ENCODE results near the gene FARSA. TPM values are rescaled to one million over a fixed set of nuclear protein-coding genes. Genes with fewer than 3 reads are reported as not detected.

The FARSA gene
- total RNA-seq, 4 donors from 2014 or later: 40.7 to 68.8 (median 62.3) TPM

DNA sequence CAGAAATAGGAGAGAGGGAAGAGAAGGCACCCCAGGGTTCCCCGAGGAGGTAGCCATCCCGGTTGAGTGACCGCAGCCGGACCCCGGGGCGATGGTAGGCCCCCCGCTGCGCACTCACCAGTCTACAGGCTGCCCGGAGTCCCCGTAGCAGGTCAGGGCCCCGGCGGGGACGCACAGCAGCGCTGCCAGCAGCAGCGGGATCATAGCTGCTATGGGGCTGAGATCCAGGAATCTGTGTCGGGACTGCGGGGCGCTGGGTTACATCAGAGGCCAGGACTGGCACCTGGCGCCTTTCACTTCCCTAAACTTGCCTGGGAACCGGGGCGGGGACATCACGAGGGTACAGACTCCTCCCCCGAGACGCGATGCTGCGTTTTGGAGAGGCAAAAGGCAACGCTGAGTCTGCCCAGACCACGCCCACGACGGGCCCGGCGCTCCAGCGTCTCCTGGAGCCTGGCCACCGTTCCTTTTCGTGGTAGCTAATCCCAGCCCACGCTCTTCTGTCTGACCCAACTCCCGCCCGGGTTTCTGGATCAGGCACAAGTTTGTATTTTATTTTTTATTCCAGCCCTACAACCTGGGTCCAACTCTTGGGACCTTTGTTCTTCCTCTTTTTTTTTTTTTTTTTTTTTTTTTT, 52.2 kb downstream of the FARSA start, which contains the start of gene DNASE2:
Gene DNASE2 (minus strand): TSS at position 278 of the 637 bp plus-strand sequence. CDS start 74 bp downstream, at position 204.
- Histone ChIP-seq H3K27me3 (peaks cover 8 to 25% (median 15%) of the 10 kb centered on the region in 3 donors), H3K36me3 (peaks cover 0 to 7% of the 10 kb centered on the region in 2 donors), H3K4me1 (peaks cover 7 to 30% of the 10 kb centered on the region in 2 donors), H3K4me3 (peak within 1 kb of the TSS; percentile 72 to 97 (median 82)), H3K27ac (peak within 1 kb of the TSS; percentile 81 to 98 (median 94)), H3K9me3 (no peaks in the 10 kb centered on the region)
- in situ Hi-C loops (cut with MboI; ENCODE audit: low sequenced_read_pairs in 4 of 4): loop anchor here in 1 of 4 donors (10.0 kb wide), 1 partner anchor 84 kb away; the partner anchor contains the start of gene DAND5
- peak; percentile 94 to 99 for DNase-seq
- intact Hi-C loops (cut with DNase I; ENCODE audit: low total_unique reads): loop anchor here (5.0 kb wide), 1 partner anchor 236 kb away; the partner anchor contains the start of genes NACC1 and TRMT1
- TF ChIP-seq POLR2A (IDR thresholded peaks at IDR 0.05): peak; percentile 63 to 73
- TF ChIP-seq, protein P1, sequence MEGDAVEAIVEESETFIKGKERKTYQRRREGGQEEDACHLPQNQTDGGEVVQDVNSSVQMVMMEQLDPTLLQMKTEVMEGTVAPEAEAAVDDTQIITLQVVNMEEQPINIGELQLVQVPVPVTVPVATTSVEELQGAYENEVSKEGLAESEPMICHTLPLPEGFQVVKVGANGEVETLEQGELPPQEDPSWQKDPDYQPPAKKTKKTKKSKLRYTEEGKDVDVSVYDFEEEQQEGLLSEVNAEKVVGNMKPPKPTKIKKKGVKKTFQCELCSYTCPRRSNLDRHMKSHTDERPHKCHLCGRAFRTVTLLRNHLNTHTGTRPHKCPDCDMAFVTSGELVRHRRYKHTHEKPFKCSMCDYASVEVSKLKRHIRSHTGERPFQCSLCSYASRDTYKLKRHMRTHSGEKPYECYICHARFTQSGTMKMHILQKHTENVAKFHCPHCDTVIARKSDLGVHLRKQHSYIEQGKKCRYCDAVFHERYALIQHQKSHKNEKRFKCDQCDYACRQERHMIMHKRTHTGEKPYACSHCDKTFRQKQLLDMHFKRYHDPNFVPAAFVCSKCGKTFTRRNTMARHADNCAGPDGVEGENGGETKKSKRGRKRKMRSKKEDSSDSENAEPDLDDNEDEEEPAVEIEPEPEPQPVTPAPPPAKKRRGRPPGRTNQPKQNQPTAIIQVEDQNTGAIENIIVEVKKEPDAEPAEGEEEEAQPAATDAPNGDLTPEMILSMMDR (IDR thresholded peaks at IDR 0.05 in 4 of 5, conservative IDR thresholded peaks at IDR 0.05 in 1 of 5): no peak
- ATAC-seq: peak; percentile 90 to 95

DNA sequence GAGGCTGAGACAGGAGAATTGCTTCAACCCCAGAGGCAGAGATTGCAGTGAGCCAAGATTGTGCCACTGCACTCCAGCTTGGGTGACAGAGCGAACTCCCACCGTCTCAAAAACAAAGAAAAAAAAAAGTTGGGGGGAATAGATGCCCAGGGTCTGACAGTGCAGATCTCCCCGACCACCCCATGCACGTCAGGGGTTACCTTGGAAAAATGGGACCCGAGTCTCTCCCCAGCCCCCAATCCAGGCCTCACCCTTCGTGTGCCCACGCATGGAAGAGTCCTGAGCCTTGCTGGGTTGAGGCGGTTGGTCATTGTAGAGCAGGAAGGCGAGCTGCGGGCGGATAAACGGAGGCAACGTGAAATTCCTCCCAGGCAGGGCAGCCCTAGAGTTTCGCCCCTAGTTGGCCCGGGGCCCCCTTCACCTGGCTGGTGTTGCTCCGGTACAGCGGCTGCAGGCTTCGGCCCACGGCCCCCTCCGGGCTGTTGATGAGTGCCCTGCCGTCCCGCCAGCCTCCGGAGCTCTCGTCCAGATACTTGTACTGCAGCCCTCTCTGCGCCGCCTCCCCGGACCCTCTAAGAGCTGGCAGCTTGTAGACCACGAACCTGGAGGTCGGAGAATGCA, 52.9 kb downstream of the FARSA start:
- DNase-seq (peak in 1 of 2 donors; percentile 37), ATAC-seq (peak; percentile 25 to 32)
- H3K4me3 ChIP-seq: peak overlapping the region; percentile 72 to 97 (median 82)
- TF ChIP-seq, protein P1 (IDR thresholded peaks at IDR 0.05 in 4 of 5, conservative IDR thresholded peaks at IDR 0.05 in 1 of 5): no peak
- TF ChIP-seq POLR2A (IDR thresholded peaks at IDR 0.05): no peak
- peak overlapping the region; percentile 81 to 98 (median 94) for H3K27ac ChIP-seq
- in situ Hi-C loops (cut with MboI; ENCODE audit: low sequenced_read_pairs in 4 of 4): loop anchor here in 1 of 4 donors (10.0 kb wide), 1 partner anchor 84 kb away; the partner anchor contains the start of gene DAND5
- H3K27me3 ChIP-seq: peaks cover 8 to 19% (median 12%) of the 10 kb centered on the region in 3 donors
- peaks cover 0 to 7% of the 10 kb centered on the region in 2 donors for H3K36me3 ChIP-seq
- no peaks in the 10 kb centered on the region for H3K9me3 ChIP-seq
- peaks cover 7 to 25% of the 10 kb centered on the region in 2 donors for H3K4me1 ChIP-seq
- intact Hi-C loops (cut with DNase I; ENCODE audit: low total_unique reads): loop anchor here (5.0 kb wide), 1 partner anchor 237 kb away; the partner anchor contains the start of genes NACC1 and TRMT1

DNA sequence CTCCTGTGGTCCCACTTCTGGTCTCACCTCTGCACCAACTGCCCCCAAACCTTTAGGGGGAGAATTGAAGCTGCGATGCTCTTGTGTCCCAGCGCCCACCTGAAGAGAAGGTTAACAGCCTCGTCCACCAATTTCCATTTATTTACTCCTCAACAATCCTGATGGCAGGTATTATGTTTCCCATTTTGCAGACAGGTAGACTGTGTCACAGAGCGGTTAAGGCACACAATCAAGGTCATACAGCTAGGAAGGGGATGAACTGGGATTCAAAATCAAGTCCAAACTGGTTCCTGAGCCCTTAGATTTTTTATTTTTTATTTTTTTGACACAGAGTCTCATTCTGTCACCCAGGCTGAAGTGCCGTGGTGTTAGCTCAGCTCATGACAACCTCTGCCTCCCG, 58.4 kb downstream of the FARSA start:
- in situ Hi-C loops (cut with MboI; ENCODE audit: low sequenced_read_pairs in 4 of 4) (no loop called here), intact Hi-C loops (cut with DNase I; ENCODE audit: low total_unique reads) (no loop called here)
- no peak for ATAC-seq

DNA sequence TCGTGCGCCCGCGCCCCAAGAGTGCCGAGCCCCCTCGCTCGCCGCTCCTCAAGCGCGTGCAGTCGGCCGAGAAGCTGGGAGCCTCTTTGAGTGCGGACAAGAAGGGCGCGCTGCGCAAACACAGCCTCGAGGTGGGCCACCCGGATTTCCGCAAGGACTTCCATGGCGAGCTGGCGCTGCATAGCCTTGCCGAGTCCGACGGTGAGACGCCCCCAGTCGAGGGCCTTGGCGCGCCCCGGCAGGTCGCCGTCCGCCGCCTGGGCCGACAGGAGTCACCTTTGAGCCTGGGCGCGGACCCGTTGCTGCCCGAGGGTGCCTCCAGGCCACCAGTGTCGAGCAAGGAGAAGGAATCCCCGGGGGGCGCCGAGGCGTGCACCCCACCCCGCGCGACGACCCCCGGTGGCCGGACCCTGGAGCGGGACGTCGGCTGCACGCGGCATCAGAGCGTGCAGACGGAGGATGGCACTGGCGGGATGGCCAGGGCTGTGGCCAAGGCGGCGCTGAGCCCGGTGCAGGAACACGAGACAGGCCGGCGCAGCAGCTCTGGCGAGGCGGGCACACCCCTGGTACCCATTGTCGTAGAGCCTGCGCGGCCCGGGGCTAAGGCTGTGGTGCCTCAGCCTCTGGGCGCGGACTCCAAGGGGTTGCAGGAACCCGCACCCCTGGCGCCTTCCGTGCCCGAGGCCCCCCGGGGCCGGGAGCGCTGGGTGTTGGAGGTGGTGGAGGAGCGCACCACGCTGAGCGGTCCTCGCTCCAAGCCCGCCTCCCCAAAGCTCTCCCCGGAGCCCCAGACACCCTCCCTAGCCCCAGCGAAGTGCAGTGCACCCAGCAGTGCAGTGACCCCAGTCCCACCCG, 59.4 kb downstream of the FARSA start:
- DNase-seq (no peak), ATAC-seq (no peak)
- TF ChIP-seq, protein P1 (IDR thresholded peaks at IDR 0.05 in 4 of 5, conservative IDR thresholded peaks at IDR 0.05 in 1 of 5): no peak
- intact Hi-C loops (cut with DNase I; ENCODE audit: low total_unique reads): no loop called here
- Histone ChIP-seq H3K27me3 (peaks cover 0 to 4% (median 0%) of the 10 kb centered on the region in 3 donors), H3K4me3 (no peak overlapping the region), H3K9me3 (no peaks in the 10 kb centered on the region), H3K4me1 (no peaks in the 10 kb centered on the region), H3K36me3 (peaks cover 0 to 7% of the 10 kb centered on the region in 2 donors), H3K27ac (no peak overlapping the region)
- in situ Hi-C loops (cut with MboI; ENCODE audit: low sequenced_read_pairs in 4 of 4): no loop called here

More for the DNA sequence above, 58.4 kb downstream of the FARSA start:
- peaks cover 0 to 4% (median 0%) of the 10 kb centered on the region in 3 donors for H3K27me3 ChIP-seq
- H3K36me3 ChIP-seq: peaks cover 0 to 7% of the 10 kb centered on the region in 2 donors
- no peak overlapping the region for H3K4me3 ChIP-seq
- DNase-seq: no peak
- no peaks in the 10 kb centered on the region for H3K9me3 ChIP-seq
- no peaks in the 10 kb centered on the region for H3K4me1 ChIP-seq
- TF ChIP-seq POLR2A (IDR thresholded peaks at IDR 0.05): no peak
- TF ChIP-seq, protein P1 (IDR thresholded peaks at IDR 0.05 in 4 of 5, conservative IDR thresholded peaks at IDR 0.05 in 1 of 5): no peak
- H3K27ac ChIP-seq: no peak overlapping the region
